Smooth muscle cell of trachea (primary cell): ENCODE data around the gene CADM2. TPM values are rescaled to one million over a fixed set of nuclear protein-coding genes. Genes with fewer than 3 reads are reported as not detected.

Experiments
- total RNA-seq: library from RNA; depleted of rRNA; stranded (reverse); fragments of >200 nt; gene quantifications from 2 replicates; pipeline ENCODE4 v1.2.1, GENCODE V29; 2014

Gene CADM2
- total RNA-seq = 0.15 and 0.17 TPM in 2 replicates

DNA sequence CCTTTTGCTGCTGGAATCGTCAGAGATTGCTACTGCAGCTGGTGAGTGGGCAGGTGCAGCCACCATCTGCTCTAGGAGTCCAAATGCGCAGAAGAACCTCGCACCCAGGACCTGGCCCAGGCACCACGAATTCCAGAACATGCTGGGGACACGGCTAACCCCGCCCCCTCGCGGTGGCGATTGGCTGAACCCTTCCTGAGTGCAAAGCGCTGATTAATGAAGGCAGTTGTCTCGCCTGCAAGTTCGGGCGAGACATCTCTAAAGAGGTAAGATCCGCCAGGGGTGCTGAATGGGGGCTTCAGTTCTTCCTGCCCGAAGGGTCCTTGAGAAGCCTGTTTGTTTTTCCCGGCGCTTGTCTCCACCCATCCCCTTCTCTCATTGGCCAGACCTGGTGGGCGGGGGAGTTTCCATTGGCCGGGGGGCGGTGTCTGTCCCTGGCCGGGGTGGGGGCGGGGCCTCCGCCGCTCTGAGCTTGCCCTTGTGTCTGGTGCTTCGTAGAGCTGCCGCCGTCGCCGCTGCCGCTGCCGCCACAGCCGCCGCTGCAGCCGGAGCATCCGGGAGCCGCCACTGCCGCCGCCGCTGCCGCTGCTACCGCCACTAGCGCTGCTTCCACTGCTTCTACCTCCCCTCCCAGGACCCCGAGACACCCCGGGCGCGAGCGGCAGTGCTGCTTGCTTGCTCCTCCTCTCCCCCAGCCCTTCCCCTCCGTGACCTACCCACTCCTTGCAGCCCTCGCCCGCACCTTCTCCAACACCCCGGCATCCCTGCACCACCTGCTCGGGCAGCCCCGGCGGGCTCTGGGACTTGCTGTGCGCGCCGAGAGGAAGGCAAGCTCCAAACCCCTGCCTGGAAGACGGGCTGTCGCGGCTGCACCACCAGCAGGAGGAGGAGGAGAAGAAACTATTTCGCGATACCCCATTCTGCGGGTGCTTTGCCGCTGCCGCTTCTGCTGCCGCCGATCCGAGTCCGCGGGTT lies at the start of gene CADM2:
Gene CADM2, plus strand, starts transcription at position 495 of the 975 bp plus-strand sequence.

